K562 (cell line): ENCODE measurements around the gene PXK. TPM values are rescaled to one million over a fixed set of nuclear protein-coding genes. Genes with fewer than 3 reads are reported as not detected.

Source experiments
- ATAC-seq: fragments of 200-7000 bp; cut with Tn5 transposase; 3 replicates; pipeline ENCODE4 v1.9.1; 2020; ENCODE audit warnings: moderate library complexity
- BruUV-seq: library from RNA; stranded (reverse); fragments of 400-500 nt; replicated peaks from 2 replicates; lab custom pipeline; 2021; lab: Mats Ljungman, UMichigan
- CTCF ChIA-PET: fragments of 300-600 bp; formaldehyde crosslinking; extraction: SDS; loops from one replicate; lab custom pipeline; 2021; ENCODE audit warnings: low intra/inter-chr PET ratio; lab: Yijun Ruan, JAX
- POLR2A ChIA-PET: fragments of 300-600, 350-650 bp; sonication (Branson Sonifier 250); formaldehyde crosslinking; extraction: SDS; loops from one replicate; lab custom pipeline; 2021; ENCODE audit warnings: antibody characterized with exemption, inconsistent platforms; lab: Yijun Ruan, JAX
- DNase-seq, 4 experiments: peaks; one replicate each; pipeline versions ENCODE4 v3.0.0 to v3.0.0-alpha.2; 2011 to 2018; ENCODE audit warnings: low spot score in 3 of 4, mixed read lengths in 3 of 4; ENCODE audit errors: extremely low read depth in 1 of 4
- FAIRE-seq: peaks from 2 replicates; lab custom pipeline; 2011; peaks lifted over from hg19 to GRCh38; lab: Jason Lieb, UNC
- H2AFZ ChIP-seq: 2 replicates; pipeline ENCODE4 v1.6.0; 2011; ENCODE audit warnings: low read depth, low read length, control low read depth, inconsistent platforms
- H3K27ac ChIP-seq: fragments of 200-600 bp; 3 replicates; pipeline ENCODE4 v1.8.0; 2011; ENCODE audit warnings: low read depth, mild to moderate bottlenecking, control low read depth, inconsistent platforms, low read length, moderate library complexity, mixed read lengths; ENCODE audit errors: extremely low read depth
- H3K27me3 ChIP-seq, 2 experiments: fragments of 300-600 bp in 1 of 2; 2 replicates in 1 of 2; 3 replicates in 1 of 2; pipeline versions ENCODE4 v1.6.0 to v1.8.0; 2011; ENCODE audit warnings: inconsistent platforms in 2 of 2, low read length in 2 of 2, mild to moderate bottlenecking in 1 of 2, mixed read lengths in 1 of 2, moderate library complexity in 1 of 2; ENCODE audit not compliant: control insufficient read depth in 2 of 2, insufficient read depth in 2 of 2
- H3K36me3 ChIP-seq: fragments of 300-600 bp; 3 replicates; pipeline ENCODE4 v1.8.0; 2011; ENCODE audit warnings: mild to moderate bottlenecking, low read length, inconsistent platforms; ENCODE audit not compliant: control insufficient read depth, insufficient read depth
- H3K4me1 ChIP-seq, 2 experiments: fragments of 200-600 bp in 1 of 2; replicated peaks in 1 of 2; 2 replicates in 1 of 2; 3 replicates in 1 of 2; pipeline versions ENCODE4 v1.5.1 to v1.8.0; 2011; ENCODE audit warnings: inconsistent platforms in 2 of 2, low read length in 2 of 2, mild to moderate bottlenecking in 1 of 2, mixed read lengths in 1 of 2, moderate library complexity in 1 of 2; ENCODE audit not compliant: control insufficient read depth in 2 of 2, insufficient read depth in 2 of 2
- H3K4me2 ChIP-seq: 2 replicates; pipeline ENCODE4 v1.6.1; 2011; ENCODE audit warnings: low read length, control low read depth, inconsistent platforms, mixed read lengths; ENCODE audit not compliant: insufficient read depth
- H3K4me3 ChIP-seq: fragments of 200-600 bp; sonication (generic), shearing (Covaris generic); 2 replicates; pipeline ENCODE4 v1.5.1; 2016; ENCODE audit warnings: control low read depth, inconsistent platforms
- H3K79me2 ChIP-seq: fragments of 200-600 bp; 3 replicates; pipeline ENCODE4 v1.8.0; 2011; ENCODE audit warnings: low read length, inconsistent platforms; ENCODE audit not compliant: control insufficient read depth, insufficient read depth
- H3K9ac ChIP-seq, 2 experiments: 2 replicates each; pipeline versions ENCODE4 v1.6.0 to v1.6.1; 2011; ENCODE audit warnings: low read depth in 2 of 2, low read length in 2 of 2, control low read depth in 1 of 2, inconsistent platforms in 1 of 2, mild to moderate bottlenecking in 1 of 2, mixed read lengths in 1 of 2; ENCODE audit not compliant: insufficient read depth in 1 of 2
- H3K9me1 ChIP-seq: one replicate; pipeline ENCODE4 v1.6.0; 2011; ENCODE audit warnings: inconsistent platforms, mild to moderate bottlenecking, low read length, moderate library complexity; ENCODE audit not compliant: control insufficient read depth, insufficient read depth
- H3K9me3 ChIP-seq: replicated peaks from 2 replicates; pipeline ENCODE4 v1.5.1; 2011; ENCODE audit warnings: low read depth, low read length, inconsistent platforms; ENCODE audit not compliant: control insufficient read depth, insufficient read depth
- H4K20me1 ChIP-seq: replicated peaks from 2 replicates; pipeline ENCODE4 v1.6.1; 2011; ENCODE audit warnings: low read length, inconsistent platforms, mixed read lengths; ENCODE audit not compliant: control insufficient read depth, insufficient read depth
- CEBPZ ChIP-seq: fragments of 150-350 bp; IDR thresholded peaks from 2 replicates; pipeline ENCODE4 v1.6.1; 2014; ENCODE audit warnings: low read depth, mild to moderate bottlenecking, low read length, borderline replicate concordance
- DEAF1 ChIP-seq: fragments of 450-650 bp; formaldehyde crosslinking; IDR thresholded peaks from 2 replicates; pipeline ENCODE4 v1.4.0; 2020; ENCODE audit warnings: mild to moderate bottlenecking, moderate library complexity
- GABPB2 ChIP-seq: fragments of 250-450 bp; sonication (Bioruptor Pico); conservative IDR thresholded peaks from 2 replicates; pipeline ENCODE4 v1.5.1; 2021; ENCODE audit warnings: mild to moderate bottlenecking
- HDAC8 ChIP-seq: fragments of 450-650 bp; IDR thresholded peaks from 2 replicates; pipeline ENCODE4 v1.6.1; 2016; ENCODE audit warnings: mild to moderate bottlenecking, missing genetic modification characterization, moderate library complexity, missing compliant biosample characterization
- HSF4 ChIP-seq: fragments of 250-450 bp; sonication (Bioruptor Pico); IDR thresholded peaks from 2 replicates; pipeline ENCODE4 v2.1.2; 2022; ENCODE audit warnings: mild to moderate bottlenecking, moderate library complexity, borderline replicate concordance
- MYBL2 ChIP-seq, 2 experiments: fragments of 450-650 bp in 1 of 2; sonication (generic) in 1 of 2; formaldehyde crosslinking in 1 of 2; IDR thresholded peaks; 2 replicates each; pipeline versions ENCODE4 v1.6.1 to v1.8.1; 2017 to 2022; ENCODE audit warnings: borderline replicate concordance in 1 of 2, inconsistent platforms in 1 of 2, low read depth in 1 of 2, mild to moderate bottlenecking in 1 of 2, missing genetic modification reagents in 1 of 2, moderate library complexity in 1 of 2
- RAD21 ChIP-seq, 2 experiments: fragments of 250-450 bp in 1 of 2; fragments of 450-650 bp in 1 of 2; sonication (Bioruptor Pico) in 1 of 2; formaldehyde crosslinking in 1 of 2; IDR thresholded peaks in 1 of 2; conservative IDR thresholded peaks in 1 of 2; 2 replicates each; pipeline versions ENCODE4 v1.4.0 to v1.8.0; 2020 to 2022; ENCODE audit warnings: mild to moderate bottlenecking in 2 of 2, moderate library complexity in 1 of 2
- ZBTB12 ChIP-seq: fragments of 250-450 bp; sonication (Bioruptor Pico); IDR thresholded peaks from 2 replicates; pipeline ENCODE4 v1.4.0; 2020
- ZNF408 ChIP-seq: fragments of 250-450 bp; sonication (Bioruptor Pico); IDR thresholded peaks from 2 replicates; pipeline ENCODE4 v1.4.0; 2020; ENCODE audit warnings: low read depth, mild to moderate bottlenecking, moderate library complexity
- WGBS: fragments of 100-300 bp; shearing (Covaris generic); methylation state at CpG from one replicate; pipeline ENCODE4 v1.1.6; 2016; ENCODE audit warnings: low coverage, mixed read lengths; ENCODE audit not compliant: insufficient coverage; ENCODE audit errors: missing lambda C conversion rate; 5-methylcytosine and 5-hydroxymethylcytosine counted together
- in situ Hi-C: fragments of 300-500 bp; cut with MboI; formaldehyde crosslinking; loops from 4 replicates; pipeline ENCODE4 v1.15.0; 2018; ENCODE audit warnings: inconsistent platforms, mixed read lengths
- intact Hi-C: fragments of 100-400 bp; cut with micrococcal nuclease; formaldehyde crosslinking; loops from 2 replicates; pipeline ENCODE4 v1.14.2; 2022
- polyA plus RNA-seq, 8 experiments: library from polyadenylated mRNA; depleted of rRNA in 4 of 8; stranded (reverse) in 5 of 8; unstranded in 3 of 8; fragments of >200 nt; fragmentation: Nextera tagmentation in 2 of 8; fragmentation: Illumina TruSeq in 1 of 8; extraction: Ambion mirVana in 2 of 8; extraction: Trizol in 1 of 8; gene quantifications; 2 replicates each; pipeline versions ENCODE4 v1.2.1 to v1.2.3, GENCODE V29; 2011 to 2014; ENCODE audit warnings: inconsistent platforms in 1 of 8, missing spikeins in 1 of 8
- total RNA-seq, 7 experiments: library from RNA; depleted of rRNA in 6 of 7; stranded (reverse); fragments of >200 nt in 6 of 7; fragmentation: Illumina TruSeq in 2 of 7; extraction: Trizol in 2 of 7; gene quantifications; 2 replicates each; pipeline versions ENCODE4 v1.2.1 to v1.2.3, GENCODE V29; 2011 to 2021; ENCODE audit warnings: low replicate concordance in 1 of 7
- TF ChIP-seq, protein P1 (sequence below): fragments of 450-650 bp; IDR thresholded peaks from 2 replicates; pipeline ENCODE4 v1.6.1; 2014; ENCODE audit warnings: low read depth, mild to moderate bottlenecking, moderate library complexity, borderline replicate concordance

The PXK gene
- total and polyA plus RNA-seq, 9 of the 15 experiments (the other 6 are each of a cell fraction or from before 2014, with no cell fraction given), result 3.3 to 19.9 (median 11.3) TPM

DNA sequence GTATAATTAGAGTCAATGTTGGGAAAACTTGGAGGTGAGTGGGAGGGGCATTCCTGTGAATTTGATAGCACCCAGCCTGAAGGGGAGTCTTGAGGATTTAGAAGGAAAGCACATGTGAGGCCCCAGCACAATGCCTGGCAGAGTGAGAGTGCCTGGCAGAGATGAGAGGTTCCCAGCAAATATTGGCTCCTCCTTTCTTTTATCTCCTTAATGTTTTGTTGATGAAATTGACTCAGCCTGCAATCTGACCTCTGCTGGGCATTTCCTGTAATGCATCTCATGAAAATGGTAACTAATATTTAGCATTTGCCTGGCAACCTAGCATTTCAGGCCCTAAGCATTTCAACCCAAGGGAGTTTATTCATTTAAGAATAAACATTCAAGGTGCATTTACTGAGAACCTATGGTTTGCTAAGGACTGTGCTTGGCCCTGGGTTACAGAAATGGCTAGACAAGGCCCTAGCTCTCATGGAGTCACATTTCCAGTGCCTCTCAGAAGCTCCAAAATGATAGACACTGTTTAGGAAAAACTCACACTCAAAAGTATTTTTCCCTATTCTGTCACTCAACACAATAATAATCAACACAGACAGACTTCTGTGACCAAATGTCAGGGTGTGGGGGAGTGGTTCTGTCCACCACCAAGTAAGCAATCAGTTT, 82.0 kb downstream of the PXK start (continued):
- peak; percentile 44; the same call in 1 of the 2 replicates for TF ChIP-seq DEAF1
- peak; percentile 63 to 73 for TF ChIP-seq RAD21 (CRISPR knock-in tag; conservative IDR thresholded peaks at IDR 0.05 in 1 of 2, IDR thresholded peaks at IDR 0.05 in 1 of 2)

DNA sequence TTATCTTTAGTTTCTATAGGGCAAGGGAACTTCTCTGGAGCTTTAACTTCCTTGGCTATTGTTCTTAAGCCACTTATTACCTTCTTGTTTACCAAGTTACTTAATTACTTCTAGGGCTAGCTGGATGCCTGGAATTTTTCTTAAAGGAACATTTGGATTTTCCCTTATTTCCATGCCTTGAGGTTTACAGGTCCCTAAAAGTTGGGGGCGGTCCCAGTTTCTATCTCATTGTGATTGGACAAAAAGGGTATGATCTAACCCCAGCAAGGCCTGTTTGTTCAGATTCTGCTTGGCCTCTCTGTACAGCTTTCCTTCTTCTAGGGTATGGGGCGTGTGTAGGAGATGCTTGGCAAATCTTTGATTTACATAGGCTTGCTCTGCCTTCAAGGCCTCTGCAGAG, 83.5 kb downstream of the PXK start:
- H3K4me2 ChIP-seq, result no peak overlapping the region
- H3K9me1 ChIP-seq, result no peaks in the 10 kb centered on the region
- no peaks in the 10 kb centered on the region for H3K27me3 ChIP-seq
- H3K4me3 ChIP-seq, result no peak overlapping the region
- ATAC-seq (no peak), DNase-seq (no peak), FAIRE-seq (no peak)
- H3K4me1 ChIP-seq, result peaks cover 0 to 6% of the 10 kb centered on the region in 2 experiments; a peak in 2 of 5 replicates
- H3K27ac ChIP-seq, result no peak overlapping the region
- 94% methylated on average over 2 of the region's 2 CpGs for WGBS
- intact Hi-C loops, result no loop called here
- no peak overlapping the region for H2AFZ ChIP-seq
- no peak overlapping the region for H3K9ac ChIP-seq
- ChIA-PET CTCF (no interaction called here), POLR2A (interaction anchor here (1.0 to 2.9 kb wide), 2 partner anchors 13 to 110 kb away, joined by 4 to 7 read pairs; partner anchors contain the start of genes HTD2 and RPP14)
- no peaks in the 10 kb centered on the region for H4K20me1 ChIP-seq
- H3K79me2 ChIP-seq, result no peaks in the 10 kb centered on the region
- H3K36me3 ChIP-seq, result 0 out of 3 replicates have a peak, but pooled peaks cover 3% of the 10 kb centered on the region
- in situ Hi-C loops, result loop anchor here (10.0 kb wide), 1 partner anchor 231 kb away; no protein-coding TSS in a partner anchor
- no TSS peak for BruUV-seq
- H3K9me3 ChIP-seq, result no peaks in the 10 kb centered on the region
- TF ChIP-seq, protein P1, sequence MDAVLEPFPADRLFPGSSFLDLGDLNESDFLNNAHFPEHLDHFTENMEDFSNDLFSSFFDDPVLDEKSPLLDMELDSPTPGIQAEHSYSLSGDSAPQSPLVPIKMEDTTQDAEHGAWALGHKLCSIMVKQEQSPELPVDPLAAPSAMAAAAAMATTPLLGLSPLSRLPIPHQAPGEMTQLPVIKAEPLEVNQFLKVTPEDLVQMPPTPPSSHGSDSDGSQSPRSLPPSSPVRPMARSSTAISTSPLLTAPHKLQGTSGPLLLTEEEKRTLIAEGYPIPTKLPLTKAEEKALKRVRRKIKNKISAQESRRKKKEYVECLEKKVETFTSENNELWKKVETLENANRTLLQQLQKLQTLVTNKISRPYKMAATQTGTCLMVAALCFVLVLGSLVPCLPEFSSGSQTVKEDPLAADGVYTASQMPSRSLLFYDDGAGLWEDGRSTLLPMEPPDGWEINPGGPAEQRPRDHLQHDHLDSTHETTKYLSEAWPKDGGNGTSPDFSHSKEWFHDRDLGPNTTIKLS, result no peak
- no peak for TF ChIP-seq CEBPZ
- TF ChIP-seq ZNF408 (CRISPR knock-in tag), result no peak
- TF ChIP-seq HDAC8 (tag), result no peak
- TF ChIP-seq ZBTB12 (CRISPR knock-in tag), result no peak
- no peak for TF ChIP-seq HSF4
- no peak for TF ChIP-seq MYBL2 (IDR thresholded peaks at IDR 0.05; ENCODE audit: low read depth)
- TF ChIP-seq MYBL2 (CRISPR knock-in tag; IDR thresholded peaks at IDR 0.05; ENCODE audit: borderline replicate concordance), result no peak
- TF ChIP-seq GABPB2 (CRISPR knock-in tag), result no peak
